H1 (cell line): ENCODE measurements around the gene LRRC4.

Source experiments
- CEBPB ChIP-seq: IDR thresholded peaks from 2 replicates; pipeline ENCODE4 v1.6.1; 2012; ENCODE audit warnings: low read depth, low read length
- CREB1 ChIP-seq: IDR thresholded peaks from 2 replicates; pipeline ENCODE4 v1.6.1; 2012; ENCODE audit warnings: inconsistent platforms
- CTCF ChIP-seq, 3 experiments: IDR thresholded peaks; 1 replicate in 2 of 3; 2 replicates in 1 of 3; pipeline versions ENCODE4 v1.5.1 to v1.6.1; 2011; ENCODE audit warnings: low read length in 3 of 3, mild to moderate bottlenecking in 3 of 3, inconsistent platforms in 2 of 3, low read depth in 1 of 3, moderate library complexity in 1 of 3; ENCODE audit not compliant: insufficient read depth in 1 of 3; ENCODE audit errors: control extremely low read depth in 1 of 3
- EZH2 ChIP-seq: fragments of 200-600 bp; sonication (generic); IDR thresholded peaks from 2 replicates; pipeline ENCODE4 v1.7.1; 2012; ENCODE audit warnings: low read depth, mild to moderate bottlenecking, moderate library complexity, low read length, inconsistent platforms; ENCODE audit not compliant: severe bottlenecking
- FOSL1 ChIP-seq: IDR thresholded peaks from 2 replicates; pipeline ENCODE4 v1.6.1; 2011; ENCODE audit warnings: mild to moderate bottlenecking, low read depth, low read length, moderate library complexity; ENCODE audit not compliant: insufficient read depth
- JUND ChIP-seq: IDR thresholded peaks from 2 replicates; pipeline ENCODE4 v1.6.1; 2011; ENCODE audit warnings: mild to moderate bottlenecking, improper control_type of control experiment, low read length
- MAFK ChIP-seq: IDR thresholded peaks from 2 replicates; pipeline ENCODE4 v1.6.1; 2012; ENCODE audit warnings: low read depth, mild to moderate bottlenecking, improper control_type of control experiment, low read length
- MAX ChIP-seq: IDR thresholded peaks from 2 replicates; pipeline ENCODE4 v1.6.1; 2012; ENCODE audit warnings: inconsistent platforms
- POLR2A ChIP-seq, 2 experiments: IDR thresholded peaks; 1 replicate in 1 of 2; 2 replicates in 1 of 2; pipeline ENCODE4 v1.6.1; 2011; ENCODE audit warnings: low read depth in 2 of 2, low read length in 2 of 2, mild to moderate bottlenecking in 2 of 2; ENCODE audit errors: control extremely low read depth in 1 of 2
- SIN3A ChIP-seq, 2 experiments: IDR thresholded peaks in 1 of 2; conservative IDR thresholded peaks in 1 of 2; 2 replicates each; pipeline ENCODE4 v1.6.1; 2011 to 2012; ENCODE audit warnings: low read length in 2 of 2, improper control_type of control experiment in 1 of 2, low read depth in 1 of 2, mild to moderate bottlenecking in 1 of 2
- TEAD4 ChIP-seq: IDR thresholded peaks from 2 replicates; pipeline ENCODE4 v1.6.1; 2012; ENCODE audit warnings: low read depth, low read length, inconsistent platforms, mixed read lengths
- YY1 ChIP-seq: IDR thresholded peaks from 2 replicates; pipeline ENCODE4 v1.6.1; 2011; ENCODE audit warnings: low read depth, mild to moderate bottlenecking, low read length
- TF ChIP-seq, protein P1 (sequence below): IDR thresholded peaks from 2 replicates; pipeline ENCODE4 v1.6.1; 2012; ENCODE audit warnings: low read length, inconsistent platforms

- no peak for TF ChIP-seq MAX
- no peak for TF ChIP-seq FOSL1
- TF ChIP-seq CTCF (IDR thresholded peaks at IDR 0.05; ENCODE audit: control extremely low read depth in 1 of 3, insufficient read depth in 1 of 3, low read depth in 1 of 3, low read length in 3 of 3) = no peak
- TF ChIP-seq POLR2A (IDR thresholded peaks at IDR 0.05; ENCODE audit: control extremely low read depth in 1 of 2, low read depth in 2 of 2, low read length in 2 of 2) = no peak
- TF ChIP-seq SIN3A (conservative IDR thresholded peaks at IDR 0.05 in 1 of 2, IDR thresholded peaks at IDR 0.05 in 1 of 2; ENCODE audit: low read depth in 1 of 2, low read length in 2 of 2) = no peak
- no peak for TF ChIP-seq EZH2
- no peak for TF ChIP-seq JUND
- no peak for TF ChIP-seq YY1
- TF ChIP-seq CREB1 = no peak
- no peak for TF ChIP-seq CEBPB
- TF ChIP-seq TEAD4 = no peak
- TF ChIP-seq, protein P1, sequence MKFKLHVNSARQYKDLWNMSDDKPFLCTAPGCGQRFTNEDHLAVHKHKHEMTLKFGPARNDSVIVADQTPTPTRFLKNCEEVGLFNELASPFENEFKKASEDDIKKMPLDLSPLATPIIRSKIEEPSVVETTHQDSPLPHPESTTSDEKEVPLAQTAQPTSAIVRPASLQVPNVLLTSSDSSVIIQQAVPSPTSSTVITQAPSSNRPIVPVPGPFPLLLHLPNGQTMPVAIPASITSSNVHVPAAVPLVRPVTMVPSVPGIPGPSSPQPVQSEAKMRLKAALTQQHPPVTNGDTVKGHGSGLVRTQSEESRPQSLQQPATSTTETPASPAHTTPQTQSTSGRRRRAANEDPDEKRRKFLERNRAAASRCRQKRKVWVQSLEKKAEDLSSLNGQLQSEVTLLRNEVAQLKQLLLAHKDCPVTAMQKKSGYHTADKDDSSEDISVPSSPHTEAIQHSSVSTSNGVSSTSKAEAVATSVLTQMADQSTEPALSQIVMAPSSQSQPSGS = no peak
- TF ChIP-seq MAFK = no peak
Measured at GRCh38 chr7:128056901-128057300, 25.7 kb upstream of the LRRC4 start.
